ENCODE data around the gene GBP7. TPM values are rescaled to one million over a fixed set of nuclear protein-coding genes. Genes with fewer than 3 reads are reported as not detected.

GBP7 gene
- total RNA-seq, 6 donors from 2014 or later: 0.34 TPM; not detected in 5

DNA sequence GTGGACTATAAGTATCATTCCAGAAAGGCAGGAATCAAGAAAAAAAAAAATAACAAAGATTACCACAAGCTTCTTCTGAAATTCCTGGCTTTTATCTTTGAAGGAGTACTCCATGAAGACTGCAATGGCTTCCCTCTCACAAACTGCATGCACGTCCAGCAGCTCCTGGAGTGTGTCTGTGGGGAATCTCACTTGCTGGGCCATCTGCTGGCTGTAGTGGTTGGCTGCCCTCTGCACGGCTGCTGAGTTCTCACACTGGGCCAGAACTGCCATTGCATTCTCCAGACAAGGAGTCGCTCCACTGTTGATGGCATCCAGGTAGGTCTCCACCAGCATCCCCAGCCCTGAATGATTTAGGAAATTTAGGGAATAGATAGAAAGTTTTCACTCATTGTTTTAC, 26.6 kb downstream of the GBP7 start:
- H3K36me3 ChIP-seq: no peaks in the 10 kb centered on the region
- DNase-seq (no peak), ATAC-seq (ENCODE audit: low FRiP score in 2 of 2) (no peak)
- no peak for TF ChIP-seq POLR2AphosphoS5 (IDR thresholded peaks at IDR 0.05)
- TF ChIP-seq, protein P1, sequence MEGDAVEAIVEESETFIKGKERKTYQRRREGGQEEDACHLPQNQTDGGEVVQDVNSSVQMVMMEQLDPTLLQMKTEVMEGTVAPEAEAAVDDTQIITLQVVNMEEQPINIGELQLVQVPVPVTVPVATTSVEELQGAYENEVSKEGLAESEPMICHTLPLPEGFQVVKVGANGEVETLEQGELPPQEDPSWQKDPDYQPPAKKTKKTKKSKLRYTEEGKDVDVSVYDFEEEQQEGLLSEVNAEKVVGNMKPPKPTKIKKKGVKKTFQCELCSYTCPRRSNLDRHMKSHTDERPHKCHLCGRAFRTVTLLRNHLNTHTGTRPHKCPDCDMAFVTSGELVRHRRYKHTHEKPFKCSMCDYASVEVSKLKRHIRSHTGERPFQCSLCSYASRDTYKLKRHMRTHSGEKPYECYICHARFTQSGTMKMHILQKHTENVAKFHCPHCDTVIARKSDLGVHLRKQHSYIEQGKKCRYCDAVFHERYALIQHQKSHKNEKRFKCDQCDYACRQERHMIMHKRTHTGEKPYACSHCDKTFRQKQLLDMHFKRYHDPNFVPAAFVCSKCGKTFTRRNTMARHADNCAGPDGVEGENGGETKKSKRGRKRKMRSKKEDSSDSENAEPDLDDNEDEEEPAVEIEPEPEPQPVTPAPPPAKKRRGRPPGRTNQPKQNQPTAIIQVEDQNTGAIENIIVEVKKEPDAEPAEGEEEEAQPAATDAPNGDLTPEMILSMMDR (IDR thresholded peaks at IDR 0.05): no peak
- TF ChIP-seq EP300 (IDR thresholded peaks at IDR 0.05): no peak
- no peak for TF ChIP-seq POLR2A (IDR thresholded peaks at IDR 0.05)
- H3K4me3 ChIP-seq: no peak overlapping the region
- no peaks in the 10 kb centered on the region for H3K9me3 ChIP-seq
- H3K4me1 ChIP-seq: peaks cover 0 to 6% (median 1%) of the 10 kb centered on the region in 4 donors
- no peaks in the 10 kb centered on the region for H3K27me3 ChIP-seq
- WGBS, 2 donors: 57 to 65% methylated on average over 3 of the region's 3 CpGs
- no peak overlapping the region for H3K27ac ChIP-seq

- Histone ChIP-seq H3K9me3 (no peaks in the 10 kb centered on the region), H3K4me3 (no peak overlapping the region), H3K4me1 (peaks cover 0 to 6% (median 1%) of the 10 kb centered on the region in 4 donors), H3K27ac (no peak overlapping the region), H3K36me3 (no peaks in the 10 kb centered on the region), H3K27me3 (no peaks in the 10 kb centered on the region)
- ATAC-seq (ENCODE audit: low FRiP score in 2 of 2) (peak in 1 of 2 donors; percentile 22), DNase-seq (no peak)
- TF ChIP-seq, protein P1 (IDR thresholded peaks at IDR 0.05): no peak
- no peak for TF ChIP-seq EP300 (IDR thresholded peaks at IDR 0.05)
- no peak for TF ChIP-seq POLR2A (IDR thresholded peaks at IDR 0.05)
- TF ChIP-seq POLR2AphosphoS5 (IDR thresholded peaks at IDR 0.05): no peak
- 69 to 76% methylated on average over 3 of the region's 3 CpGs for WGBS, 2 donors
These were observed 27.8 kb downstream of the GBP7 start for GRCh38 chr1:89147678-89148658.

DNA sequence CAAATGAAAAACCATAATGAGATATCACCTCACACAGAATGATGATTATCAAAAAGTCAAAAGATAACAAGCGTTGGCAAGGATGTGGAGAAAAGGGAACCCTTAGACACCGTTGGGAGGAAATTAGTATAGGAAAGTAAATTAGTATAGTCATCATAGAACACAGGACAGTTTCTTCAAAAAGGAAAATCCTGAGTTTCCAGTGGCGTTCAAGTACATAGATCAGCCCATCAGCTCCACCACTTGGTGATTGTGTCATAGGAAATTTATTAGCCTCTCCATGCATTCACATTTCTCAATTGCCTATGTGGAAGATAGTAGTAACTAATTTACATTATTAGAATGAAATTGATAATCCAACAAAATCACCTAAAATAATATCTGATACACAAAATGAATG, 29.1 kb downstream of the GBP7 start:
- TF ChIP-seq EP300 (IDR thresholded peaks at IDR 0.05) (no peak), POLR2A (IDR thresholded peaks at IDR 0.05) (no peak), POLR2AphosphoS5 (IDR thresholded peaks at IDR 0.05) (no peak)
- TF ChIP-seq, protein P1 (IDR thresholded peaks at IDR 0.05): no peak
- ATAC-seq (ENCODE audit: low FRiP score in 2 of 2) (no peak), DNase-seq (no peak)
- Histone ChIP-seq H3K27ac (no peak overlapping the region), H3K36me3 (no peaks in the 10 kb centered on the region), H3K27me3 (no peaks in the 10 kb centered on the region), H3K4me3 (no peak overlapping the region), H3K4me1 (peaks cover 0 to 6% (median 1%) of the 10 kb centered on the region in 4 donors), H3K9me3 (no peaks in the 10 kb centered on the region)
- 72 to 73% methylated on average over 3 of the region's 3 CpGs for WGBS, 2 donors

DNA sequence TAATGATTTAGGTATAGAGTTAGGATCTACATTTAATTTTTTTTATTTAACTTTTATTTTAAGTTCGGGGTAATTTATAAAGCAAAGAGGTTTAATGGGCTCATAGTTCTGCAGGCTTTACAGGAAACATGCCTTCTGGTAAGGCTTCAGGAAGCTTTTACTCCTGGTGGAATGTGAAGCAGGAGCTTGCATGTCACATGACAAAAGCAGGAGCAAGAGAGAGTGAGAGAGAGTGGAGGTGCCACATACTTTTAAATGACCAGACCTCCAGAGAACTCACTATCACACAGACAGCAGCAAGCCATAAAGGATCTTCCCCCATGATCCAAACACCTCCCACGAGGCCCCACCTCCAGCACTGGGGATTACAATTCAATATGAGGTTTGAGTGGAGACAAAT, 32.3 kb downstream of the GBP7 start:
- TF ChIP-seq, protein P1 (IDR thresholded peaks at IDR 0.05): no peak
- no peaks in the 10 kb centered on the region for H3K36me3 ChIP-seq
- H3K9me3 ChIP-seq: no peaks in the 10 kb centered on the region
- DNase-seq: no peak
- ATAC-seq (ENCODE audit: low FRiP score in 2 of 2): no peak
- H3K27me3 ChIP-seq: no peaks in the 10 kb centered on the region
- WGBS, 2 donors: 82 to 87% methylated on average over 2 of the region's 2 CpGs
- peaks cover 0 to 6% (median under 1%) of the 10 kb centered on the region in 4 donors for H3K4me1 ChIP-seq
- H3K27ac ChIP-seq: no peak overlapping the region
- H3K4me3 ChIP-seq: no peak overlapping the region
